Natural killer cell (primary cell): ENCODE results near the gene ARID5B. TPM values are rescaled to one million over a fixed set of nuclear protein-coding genes. Genes with fewer than 3 reads are reported as not detected.
A peak's percentile ranks its signal among the peaks of the same experiment; 100 is the strongest.

ENCODE experiments used
- ATAC-seq, 3 donors: fragments of 150-1000 bp in 2 of 3; fragments of 200-7000 bp in 1 of 3; cut with Tn5 transposase; 1 replicate in 1 of 3; 2 replicates in 2 of 3; pipeline ENCODE4 v1.10.0; 2021; ENCODE audit warnings: mild to moderate bottlenecking in 2 of 3, moderate library complexity in 2 of 3
- DNase-seq, 2 donors: peaks; one replicate each; pipeline versions ENCODE4 v3.0.0 to v3.0.0-alpha.2; 2013 to 2021; ENCODE audit warnings: mixed read lengths in 1 of 2
- H3K27ac ChIP-seq: one replicate; pipeline ENCODE4 v1.5.1; 2013; ENCODE audit warnings: mild to moderate bottlenecking, low read length
- H3K27me3 ChIP-seq: one replicate; pipeline ENCODE4 v1.6.1; 2013; ENCODE audit warnings: low read length; ENCODE audit not compliant: control insufficient read depth, insufficient read depth
- H3K36me3 ChIP-seq: one replicate; pipeline ENCODE4 v1.6.1; 2013; ENCODE audit warnings: low read length; ENCODE audit not compliant: control insufficient read depth, insufficient read depth
- H3K4me1 ChIP-seq: one replicate; pipeline ENCODE4 v1.6.1; 2013; ENCODE audit warnings: low read length; ENCODE audit not compliant: control insufficient read depth, insufficient read depth
- H3K4me3 ChIP-seq: one replicate; pipeline ENCODE4 v1.5.1; 2013; ENCODE audit warnings: low read length
- H3K9me3 ChIP-seq: one replicate; pipeline ENCODE4 v1.6.1; 2013; ENCODE audit warnings: low read length; ENCODE audit not compliant: control insufficient read depth, insufficient read depth
- H3K27ac Mint-ChIP-seq, 2 donors: one replicate each; pipeline ENCODE4 v1.8.0; 2022; ENCODE audit warnings: mild to moderate bottlenecking in 2 of 2, mixed read lengths in 2 of 2, moderate library complexity in 1 of 2
- H3K27me3 Mint-ChIP-seq, 2 donors: one replicate each; pipeline ENCODE4 v1.8.0; 2022; ENCODE audit warnings: low read depth in 2 of 2, mixed read lengths in 2 of 2
- H3K36me3 Mint-ChIP-seq: one replicate; pipeline ENCODE4 v1.8.0; 2022; ENCODE audit warnings: mixed read lengths
- H3K4me1 Mint-ChIP-seq, 2 donors: one replicate each; pipeline ENCODE4 v1.8.0; 2022; ENCODE audit warnings: mixed read lengths in 2 of 2
- H3K4me3 Mint-ChIP-seq: one replicate; pipeline ENCODE4 v1.8.0; 2022; ENCODE audit warnings: mild to moderate bottlenecking, moderate library complexity, mixed read lengths
- H3K9me3 Mint-ChIP-seq, 2 donors: one replicate each; pipeline ENCODE4 v1.8.0; 2022; ENCODE audit warnings: mixed read lengths in 2 of 2
- WGBS: methylation state at CpG from one replicate; pipeline ENCODE4 v1.1.7; 2013; ENCODE audit warnings: missing lambda C conversion rate; ENCODE audit not compliant: insufficient coverage; 5-methylcytosine and 5-hydroxymethylcytosine counted together
- intact Hi-C: fragments of 100-400 bp; cut with micrococcal nuclease; formaldehyde crosslinking; loops from one replicate; pipeline ENCODE4 v1.14.2; 2022
- total RNA-seq, 4 donors: library from RNA; stranded (reverse); fragments of 120-200 nt in 1 of 4; gene quantifications; one replicate each; pipeline versions ENCODE4 v1.2.3 to v1.2.4, GENCODE V29; 2013 to 2022
- TF ChIP-seq, protein P1 (sequence below): fragments of 200-600 bp; IDR thresholded peaks from one replicate; pipeline ENCODE4 v1.8.0; 2022; ENCODE audit warnings: antibody characterized with exemption

Gene ARID5B
- total RNA-seq, 3 donors from 2014 or later (not counting 1 experiment from before 2014, with no cell fraction given), result 22.3 to 44.3 (median 31.3) TPM

GRCh38 chr10:61941202-61941681 lies 39.7 kb downstream of the ARID5B start:
- Histone ChIP-seq H3K27ac (peak overlapping the region; percentile 93), H3K9me3 (no peaks in the 10 kb centered on the region), H3K4me1 (peaks cover 21% of the 10 kb centered on the region), H3K4me3 (no peak overlapping the region), H3K27me3 (no peaks in the 10 kb centered on the region), H3K36me3 (peaks cover 7% of the 10 kb centered on the region)
- peak overlapping the region; percentile 93 to 95 for H3K27ac Mint-ChIP-seq
- no peaks in the 10 kb centered on the region for H3K9me3 Mint-ChIP-seq
- ATAC-seq (peak; percentile 34 to 47 (median 35)), DNase-seq (peak in 1 of 2 donors; percentile 47)
- TF ChIP-seq, protein P1, sequence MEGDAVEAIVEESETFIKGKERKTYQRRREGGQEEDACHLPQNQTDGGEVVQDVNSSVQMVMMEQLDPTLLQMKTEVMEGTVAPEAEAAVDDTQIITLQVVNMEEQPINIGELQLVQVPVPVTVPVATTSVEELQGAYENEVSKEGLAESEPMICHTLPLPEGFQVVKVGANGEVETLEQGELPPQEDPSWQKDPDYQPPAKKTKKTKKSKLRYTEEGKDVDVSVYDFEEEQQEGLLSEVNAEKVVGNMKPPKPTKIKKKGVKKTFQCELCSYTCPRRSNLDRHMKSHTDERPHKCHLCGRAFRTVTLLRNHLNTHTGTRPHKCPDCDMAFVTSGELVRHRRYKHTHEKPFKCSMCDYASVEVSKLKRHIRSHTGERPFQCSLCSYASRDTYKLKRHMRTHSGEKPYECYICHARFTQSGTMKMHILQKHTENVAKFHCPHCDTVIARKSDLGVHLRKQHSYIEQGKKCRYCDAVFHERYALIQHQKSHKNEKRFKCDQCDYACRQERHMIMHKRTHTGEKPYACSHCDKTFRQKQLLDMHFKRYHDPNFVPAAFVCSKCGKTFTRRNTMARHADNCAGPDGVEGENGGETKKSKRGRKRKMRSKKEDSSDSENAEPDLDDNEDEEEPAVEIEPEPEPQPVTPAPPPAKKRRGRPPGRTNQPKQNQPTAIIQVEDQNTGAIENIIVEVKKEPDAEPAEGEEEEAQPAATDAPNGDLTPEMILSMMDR, result no peak
- peak overlapping the region; percentile 86 for H3K4me3 Mint-ChIP-seq
- no peaks in the 10 kb centered on the region for H3K27me3 Mint-ChIP-seq
- H3K4me1 Mint-ChIP-seq, result peaks cover 70 to 74% of the 10 kb centered on the region in 2 donors
- H3K36me3 Mint-ChIP-seq, result peaks cover 10% of the 10 kb centered on the region
- intact Hi-C loops, result loop anchor here (5.0 kb wide), 1 partner anchor 696 kb away; no protein-coding TSS in a partner anchor
- WGBS, result 14% methylated on average over 4 of the region's 4 CpGs

DNA sequence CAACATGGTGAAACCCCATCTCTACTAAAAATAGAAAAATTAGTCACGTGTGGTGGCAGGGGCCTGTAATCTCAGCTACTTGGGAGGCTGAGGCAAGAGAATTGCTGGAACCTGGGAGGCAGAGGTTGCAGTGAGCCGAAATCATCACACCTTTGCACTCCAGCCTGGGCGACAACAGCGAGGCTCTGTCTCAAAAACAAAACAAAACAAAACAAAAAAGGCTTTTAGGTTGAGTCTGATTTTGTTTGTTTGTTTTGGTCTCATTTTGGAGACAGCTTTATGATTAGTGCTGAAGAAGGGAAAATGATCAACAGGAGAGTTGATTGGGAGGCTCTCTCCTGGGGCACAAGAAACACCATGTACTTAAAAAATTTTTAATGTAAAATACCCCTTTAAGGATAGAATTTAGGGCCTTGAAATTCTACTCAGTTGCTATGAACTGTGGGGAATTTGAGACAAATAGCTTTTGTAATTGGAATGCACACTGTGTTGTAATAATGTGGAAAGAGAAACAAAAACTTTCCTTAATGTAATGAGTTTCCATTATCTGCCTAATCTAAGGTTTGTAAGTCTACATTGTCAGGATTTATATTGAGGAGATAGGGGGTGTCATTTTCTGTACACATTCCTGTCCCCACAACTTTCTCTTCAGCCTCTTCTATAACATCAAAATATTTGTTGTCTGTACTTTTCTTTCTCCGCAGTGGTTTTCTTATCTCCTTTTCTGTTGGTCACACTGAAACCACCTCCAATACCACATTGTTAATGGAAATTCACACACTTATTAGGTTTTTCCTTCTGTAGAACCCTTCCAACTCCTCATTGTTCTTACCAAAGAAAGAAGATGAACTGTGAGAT lies 41.3 kb downstream of the ARID5B start:
- H3K27ac Mint-ChIP-seq, result peak overlapping the region; percentile 93 to 95
- Histone ChIP-seq H3K4me1 (peaks cover 13% of the 10 kb centered on the region), H3K27me3 (no peaks in the 10 kb centered on the region), H3K27ac (peak overlapping the region; percentile 93), H3K4me3 (peak overlapping the region; percentile 30), H3K36me3 (peaks cover 7% of the 10 kb centered on the region), H3K9me3 (no peaks in the 10 kb centered on the region)
- H3K9me3 Mint-ChIP-seq, result no peaks in the 10 kb centered on the region
- TF ChIP-seq, protein P1, result no peak
- DNase-seq (peak in 1 of 2 donors; percentile 60), ATAC-seq (peak; percentile 59 to 74 (median 71))
- intact Hi-C loops, result loop anchor here (1.0 to 5.0 kb wide), 5 partner anchors 40 to 694 kb away; no protein-coding TSS in a partner anchor
- H3K4me1 Mint-ChIP-seq, result peaks cover 59 to 63% of the 10 kb centered on the region in 2 donors
- peak overlapping the region; percentile 86 for H3K4me3 Mint-ChIP-seq
- WGBS, result 27% methylated on average over 5 of the region's 5 CpGs
- no peaks in the 10 kb centered on the region for H3K27me3 Mint-ChIP-seq
- H3K36me3 Mint-ChIP-seq, result peaks cover 10% of the 10 kb centered on the region

DNA sequence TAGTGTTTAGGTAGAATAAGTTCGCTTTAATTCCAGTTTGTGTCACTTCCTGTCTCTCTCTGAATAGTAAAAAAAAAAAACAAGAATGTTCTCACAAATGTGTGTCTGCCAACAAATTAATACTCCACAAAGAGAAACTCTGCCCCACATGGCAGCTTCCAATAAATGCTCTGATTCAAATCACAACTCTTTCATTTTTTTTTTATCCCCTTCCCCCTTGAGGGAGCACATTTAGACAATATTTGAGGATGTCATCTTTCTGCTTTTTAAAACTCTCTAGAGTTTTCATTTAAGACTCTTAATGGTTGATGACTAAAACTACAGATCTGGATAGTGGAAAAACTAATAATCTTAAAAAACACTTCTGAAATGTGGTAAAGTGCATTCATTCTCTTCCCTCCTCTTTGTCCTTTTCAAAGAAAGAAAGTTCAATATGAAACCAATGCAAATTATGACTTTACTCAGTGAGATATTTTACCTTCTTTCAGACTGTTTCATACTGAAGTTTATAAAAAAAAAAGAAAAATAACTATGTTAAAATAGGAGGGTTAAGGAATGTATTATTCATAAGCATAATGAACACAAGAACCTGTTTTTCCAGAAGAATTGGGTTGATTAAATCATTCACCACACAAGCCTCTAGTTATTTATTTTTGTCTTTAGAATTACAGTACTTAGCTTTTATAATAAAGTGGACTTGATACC lies 42.3 kb downstream of the ARID5B start:
- Mint-ChIP-seq H3K36me3 (peaks cover 10% of the 10 kb centered on the region), H3K4me1 (peaks cover 49 to 53% of the 10 kb centered on the region in 2 donors), H3K27ac (peak overlapping the region; percentile 93 to 95), H3K4me3 (peak overlapping the region; percentile 86), H3K27me3 (no peaks in the 10 kb centered on the region), H3K9me3 (no peaks in the 10 kb centered on the region)
- H3K4me3 ChIP-seq, result peak overlapping the region; percentile 30
- H3K36me3 ChIP-seq, result peaks cover 15% of the 10 kb centered on the region
- peak overlapping the region; percentile 93 for H3K27ac ChIP-seq
- no peaks in the 10 kb centered on the region for H3K27me3 ChIP-seq
- no peaks in the 10 kb centered on the region for H3K9me3 ChIP-seq
- H3K4me1 ChIP-seq, result peaks cover 11% of the 10 kb centered on the region
- DNase-seq (peak in 1 of 2 donors; percentile 68), ATAC-seq (peak; percentile 47 to 66 (median 57))
- intact Hi-C loops, result loop anchor here (1.0 to 5.0 kb wide), 5 partner anchors 41 to 693 kb away; no protein-coding TSS in a partner anchor
- TF ChIP-seq, protein P1, result peak; percentile 22
- no CpG with 5 or more reads among the region's 1 CpG for WGBS
